ENCODE data around the gene MEDAG. TPM values are rescaled to one million over a fixed set of nuclear protein-coding genes. Genes with fewer than 3 reads are reported as not detected.

The MEDAG gene
- 0.16 TPM in 1 of 2 replicates, not detected in the other for total RNA-seq

DNA sequence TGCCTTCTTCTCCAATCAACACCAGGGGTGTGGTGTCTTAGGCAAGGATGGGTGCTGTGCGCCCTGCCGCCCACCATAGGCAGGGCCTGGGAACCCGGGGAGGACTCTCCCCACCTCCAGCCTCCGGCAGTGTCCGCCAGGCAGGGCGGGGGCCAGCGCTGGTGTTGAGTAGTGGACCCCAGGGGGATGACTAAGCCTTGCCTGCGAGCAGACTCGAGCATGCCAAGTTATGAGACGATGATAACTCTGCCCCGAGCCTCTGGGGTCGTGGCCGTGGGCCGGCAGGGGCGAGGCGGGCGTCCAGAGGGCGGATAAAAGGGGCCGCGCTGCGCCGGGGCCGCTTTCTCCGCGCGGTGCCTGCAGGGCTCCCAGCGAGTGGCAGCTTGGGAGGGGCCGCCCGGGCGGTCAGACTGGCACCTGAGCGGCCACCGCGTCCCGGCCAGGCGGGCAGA is at the start of gene MEDAG:
Gene MEDAG, plus strand, starts transcription at position 340 of the 452 bp plus-strand sequence. CDS start 245 bp downstream, outside the sequence.

DNA sequence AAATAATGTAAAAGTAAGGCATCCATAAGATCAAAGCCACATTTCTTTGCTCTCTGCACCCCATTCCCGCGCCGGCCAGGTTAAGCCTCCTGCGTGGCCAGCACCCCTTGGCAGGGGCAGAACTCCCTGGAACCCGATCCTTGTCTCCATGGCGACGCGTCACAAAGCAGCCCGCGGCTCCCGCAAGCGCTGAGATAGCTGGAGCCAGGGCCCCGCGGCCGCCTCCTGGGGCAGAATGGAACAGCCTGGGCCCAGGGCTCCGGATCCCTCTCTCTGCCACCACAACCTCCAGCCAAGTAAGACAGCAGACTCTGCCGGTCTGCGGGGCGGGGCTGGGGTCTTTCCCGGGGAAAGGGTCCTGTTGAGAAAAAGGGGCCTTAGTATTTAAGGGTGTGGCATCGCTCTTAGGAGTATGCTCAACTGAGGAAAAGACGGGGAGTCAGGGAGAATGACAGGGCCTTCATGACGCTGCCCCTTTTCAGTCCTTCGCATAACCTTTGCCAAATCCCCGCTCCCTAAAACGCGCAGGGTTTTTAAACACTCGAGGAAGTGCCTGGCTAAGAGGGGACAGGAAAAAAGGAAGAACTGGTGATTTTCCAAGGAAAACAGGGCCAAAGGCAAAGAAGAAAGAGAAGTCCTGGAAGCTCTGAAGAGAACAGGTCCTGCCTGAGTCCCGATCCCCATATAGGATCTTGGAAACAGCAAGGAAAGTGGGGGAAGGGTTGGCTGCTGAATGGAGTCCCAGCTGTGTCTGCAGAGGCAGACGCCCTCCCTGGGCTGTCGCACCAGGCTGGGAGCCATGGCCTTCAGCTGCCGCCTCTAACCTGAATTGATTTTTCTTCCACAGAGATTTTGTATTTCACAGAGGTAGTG is 26.6 kb downstream of the MEDAG start, which contains the start of gene TEX26:
Gene TEX26, plus strand, starts transcription at position 176 of the 873 bp plus-strand sequence. Its CDS starts 60 bp downstream, at position 236.

Other genes with a start within 250 kb of the MEDAG start
- gene ALOX5AP, start 170.7 kb upstream of the MEDAG start, total RNA-seq = 1.1 and 6.3 TPM in 2 replicates
- gene TEX26, start 26.4 kb downstream of the MEDAG start, total RNA-seq = not detected in 2 replicates

All from hair follicular keratinocyte (primary cell).